ENCODE results near the gene ARVCF.

ARVCF gene

DNA sequence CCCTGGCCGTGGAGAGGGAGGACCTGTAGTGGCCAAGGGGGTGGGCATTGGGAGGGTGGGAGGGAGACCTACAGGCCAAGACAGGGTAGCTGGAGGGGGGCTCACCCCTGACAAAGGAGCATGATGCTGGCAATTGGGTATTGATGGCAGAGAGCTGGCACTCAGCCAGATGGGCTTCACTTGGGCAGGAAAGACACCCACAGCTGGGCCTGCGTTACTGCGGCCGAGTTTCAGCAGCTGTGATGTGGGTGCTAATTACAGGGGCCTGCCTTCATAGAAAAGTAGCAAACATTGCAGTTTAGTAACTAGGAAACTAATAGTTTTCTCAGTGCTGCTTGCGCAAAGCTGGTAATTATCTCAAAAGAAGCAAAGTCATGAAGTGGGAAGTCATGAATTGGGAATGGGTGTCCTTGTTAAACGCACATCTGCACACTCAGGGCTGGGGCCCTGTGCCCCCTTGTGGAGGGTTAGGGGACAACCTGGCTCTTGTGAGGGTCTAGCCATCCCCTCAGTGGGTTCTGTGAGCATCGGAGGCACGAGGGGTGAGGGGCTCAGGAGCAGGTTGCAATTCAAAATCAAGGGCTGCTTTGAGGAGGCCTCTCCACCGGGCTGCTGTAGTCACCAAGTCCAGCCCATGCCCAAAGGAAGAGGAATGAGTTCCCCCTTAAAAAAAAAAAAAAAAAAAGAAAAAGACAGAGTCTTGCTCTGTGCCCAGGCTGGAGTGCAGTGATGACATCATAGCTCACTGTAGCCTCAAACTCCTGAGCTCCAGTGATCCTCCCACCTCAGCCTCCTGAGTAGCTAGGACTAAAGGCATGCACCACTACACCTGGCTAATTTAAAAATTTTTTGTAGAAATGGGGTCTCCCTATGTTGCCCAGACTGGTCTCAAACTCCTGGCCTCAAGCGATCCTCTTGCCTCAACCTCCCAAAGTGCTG is 50.6 kb downstream of the ARVCF start:
- DNase-seq (ENCODE audit: extremely low spot score, insufficient read length, low read depth) (no peak), FAIRE-seq (no peak)

DNA sequence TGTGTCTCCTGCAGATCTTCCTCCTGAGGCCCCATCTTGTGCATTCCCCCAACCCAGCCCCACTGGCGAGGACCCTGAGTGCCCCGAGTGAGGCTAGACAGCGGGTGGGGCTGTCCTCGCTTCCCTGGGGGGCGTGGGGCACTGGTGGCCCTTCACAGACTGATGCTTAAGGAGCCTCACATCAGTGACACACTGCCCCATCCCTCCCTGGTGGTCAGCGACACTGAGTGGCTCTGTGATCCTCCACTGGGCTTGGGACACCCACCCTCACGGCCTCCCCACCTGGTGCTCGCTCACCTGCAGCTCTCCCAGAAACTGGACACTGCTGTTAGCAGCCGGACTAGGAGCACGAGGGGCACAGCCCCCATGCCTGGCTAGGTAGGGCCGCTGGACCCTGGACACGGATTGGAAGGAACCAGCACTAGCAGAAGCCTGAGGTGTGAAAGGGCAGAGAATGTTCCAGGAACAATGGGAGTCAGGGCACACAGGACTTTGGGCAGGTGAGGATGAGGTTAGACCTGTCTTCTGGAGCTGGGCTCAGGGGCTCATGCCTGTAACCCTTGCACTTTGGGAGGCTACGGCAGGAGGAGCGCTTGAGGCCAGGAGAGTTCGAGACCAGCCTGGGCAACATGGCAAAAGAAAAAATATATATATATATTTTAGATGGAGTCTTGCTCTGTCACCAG is 51.8 kb downstream of the ARVCF start:
- FAIRE-seq: no peak

DNA sequence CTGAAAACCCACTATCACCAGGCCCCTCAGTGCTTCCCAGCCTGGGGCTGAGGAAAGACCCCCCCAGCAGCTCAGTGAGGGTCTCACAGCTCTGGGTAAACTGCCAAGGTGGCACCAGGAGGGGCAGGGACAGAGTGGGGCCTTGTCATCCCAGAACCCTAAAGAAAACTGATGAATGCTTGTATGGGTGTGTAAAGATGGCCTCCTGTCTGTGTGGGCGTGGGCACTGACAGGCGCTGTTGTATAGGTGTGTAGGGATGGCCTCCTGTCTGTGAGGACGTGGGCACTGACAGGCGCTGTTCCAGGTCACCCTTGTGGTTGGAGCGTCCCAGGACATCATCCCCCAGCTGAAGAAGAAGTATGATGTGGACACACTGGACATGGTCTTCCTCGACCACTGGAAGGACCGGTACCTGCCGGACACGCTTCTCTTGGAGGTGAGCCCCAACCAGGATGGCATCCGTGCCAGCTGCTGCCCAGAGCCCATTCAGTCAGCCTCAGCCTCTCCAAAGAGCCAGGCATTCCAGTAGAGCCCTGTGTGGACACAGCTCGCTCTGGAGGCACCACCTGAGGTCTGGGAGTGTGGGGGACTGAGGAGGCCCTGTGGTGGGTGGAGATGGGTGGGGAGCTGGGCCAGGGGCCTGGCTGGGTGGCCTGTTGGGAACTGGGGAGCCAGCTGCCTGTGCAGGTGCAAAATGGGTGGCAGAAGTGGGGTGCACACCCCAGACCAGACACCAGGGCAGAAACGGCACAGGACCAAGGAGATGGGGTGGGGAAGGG is 52.6 kb downstream of the ARVCF start:
- DNase-seq (ENCODE audit: extremely low spot score, insufficient read length, low read depth) (no peak), FAIRE-seq (no peak)

More for the DNA sequence above, 51.8 kb downstream of the ARVCF start:
- DNase-seq (ENCODE audit: extremely low spot score, insufficient read length, low read depth): no peak

DNA sequence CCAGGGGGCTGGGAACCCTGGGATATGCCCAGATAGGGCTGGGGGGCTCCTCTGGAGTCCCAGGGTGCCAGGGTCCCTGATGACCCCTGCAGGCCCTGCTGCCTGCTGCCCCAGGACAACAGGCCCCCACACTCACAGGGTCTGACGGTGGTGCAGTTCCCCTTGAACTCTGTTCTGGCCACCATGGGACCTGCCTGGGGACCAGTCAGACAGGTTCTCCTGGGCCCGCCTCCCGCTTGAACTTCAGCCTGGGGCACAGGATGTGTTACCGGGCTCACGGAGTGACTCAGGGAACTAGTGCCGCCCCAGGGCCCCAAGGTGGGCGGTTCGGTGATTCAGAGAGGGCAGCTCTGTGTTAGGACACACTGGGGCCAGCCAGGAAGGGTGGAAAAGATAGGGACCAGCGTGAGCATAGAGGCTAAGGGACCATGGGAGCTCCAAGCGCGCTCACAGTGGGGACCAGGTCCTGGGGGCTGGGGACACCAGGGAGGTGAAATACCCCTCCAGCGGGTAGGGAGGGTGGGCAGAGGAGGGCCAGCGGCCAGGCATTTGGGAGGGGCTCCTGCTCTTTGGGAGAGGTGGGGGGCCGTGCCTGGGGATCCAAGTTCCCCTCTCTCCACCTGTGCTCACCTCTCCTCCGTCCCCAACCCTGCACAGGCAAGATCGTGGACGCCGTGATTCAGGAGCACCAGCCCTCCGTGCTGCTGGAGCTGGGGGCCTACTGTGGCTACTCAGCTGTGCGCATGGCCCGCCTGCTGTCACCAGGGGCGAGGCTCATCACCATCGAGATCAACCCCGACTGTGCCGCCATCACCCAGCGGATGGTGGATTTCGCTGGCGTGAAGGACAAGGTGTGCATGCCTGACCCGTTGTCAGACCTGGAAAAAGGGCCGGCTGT is 53.5 kb downstream of the ARVCF start:
- no peak for DNase-seq (ENCODE audit: extremely low spot score, insufficient read length, low read depth)
- FAIRE-seq: no peak

DNA sequence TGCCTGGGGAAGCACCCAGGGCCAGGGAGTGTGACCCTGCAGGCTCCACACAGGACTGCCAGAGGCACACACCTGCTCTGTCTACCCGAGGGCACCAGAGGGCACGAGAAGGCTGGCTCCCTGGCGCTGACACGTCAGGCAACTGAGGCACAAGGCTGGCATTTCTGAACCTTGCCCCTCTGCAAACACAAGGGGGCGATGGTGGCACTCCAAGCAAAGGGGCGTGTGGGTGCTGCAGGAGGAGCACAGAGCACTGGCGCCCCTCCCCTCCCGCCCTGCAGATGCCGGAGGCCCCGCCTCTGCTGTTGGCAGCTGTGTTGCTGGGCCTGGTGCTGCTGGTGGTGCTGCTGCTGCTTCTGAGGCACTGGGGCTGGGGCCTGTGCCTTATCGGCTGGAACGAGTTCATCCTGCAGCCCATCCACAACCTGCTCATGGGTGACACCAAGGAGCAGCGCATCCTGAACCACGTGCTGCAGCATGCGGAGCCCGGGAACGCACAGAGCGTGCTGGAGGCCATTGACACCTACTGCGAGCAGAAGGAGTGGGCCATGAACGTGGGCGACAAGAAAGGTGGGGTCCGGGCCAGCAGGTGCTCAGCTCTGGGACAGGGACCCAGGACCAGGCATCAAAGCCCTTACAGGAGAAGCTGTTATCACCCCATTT is 54.2 kb downstream of the ARVCF start:
- DNase-seq (ENCODE audit: extremely low spot score, insufficient read length, low read depth) (no peak), FAIRE-seq (no peak)

DNA sequence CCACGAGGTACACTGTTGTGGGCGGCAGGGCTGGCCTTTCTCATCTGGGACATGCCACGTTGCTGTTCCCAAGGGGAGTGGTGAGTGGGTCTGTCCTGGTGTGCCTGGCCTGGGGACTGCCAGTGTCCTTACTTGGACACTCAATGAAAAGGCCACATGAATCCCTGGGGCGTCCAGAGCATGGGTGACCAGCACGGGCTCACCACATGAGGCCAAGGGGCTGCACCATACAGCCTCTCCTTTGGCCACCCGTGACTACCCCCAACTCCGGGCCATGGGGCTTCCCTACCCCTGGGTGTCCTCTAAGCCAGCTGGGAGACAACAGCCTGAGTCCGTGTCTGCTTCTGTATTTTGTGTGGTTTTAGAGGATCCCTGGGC is 54.8 kb downstream of the ARVCF start:
- FAIRE-seq (no peak), DNase-seq (ENCODE audit: extremely low spot score, insufficient read length, low read depth) (no peak)

DNA sequence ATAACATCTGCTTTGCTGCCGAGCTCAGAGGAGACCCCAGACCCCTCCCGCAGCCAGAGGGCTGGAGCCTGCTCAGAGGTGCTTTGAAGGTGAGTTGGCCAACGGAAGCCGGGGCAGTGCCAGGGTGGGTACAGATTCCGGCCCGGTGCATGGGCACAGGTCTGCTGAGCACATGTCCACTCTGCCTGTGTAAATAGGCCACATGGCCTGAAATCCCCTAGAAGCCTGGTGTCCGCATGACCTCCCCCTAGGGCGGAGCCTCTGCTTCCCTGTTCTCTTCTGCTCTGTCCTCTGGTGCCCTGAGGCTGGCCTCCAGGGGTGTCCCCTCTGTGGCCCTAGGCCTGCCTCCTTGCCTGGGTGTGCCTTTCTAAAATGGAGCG is 55.4 kb downstream of the ARVCF start:
- DNase-seq (ENCODE audit: extremely low spot score, insufficient read length, low read depth): no peak
- FAIRE-seq: no peak

DNA sequence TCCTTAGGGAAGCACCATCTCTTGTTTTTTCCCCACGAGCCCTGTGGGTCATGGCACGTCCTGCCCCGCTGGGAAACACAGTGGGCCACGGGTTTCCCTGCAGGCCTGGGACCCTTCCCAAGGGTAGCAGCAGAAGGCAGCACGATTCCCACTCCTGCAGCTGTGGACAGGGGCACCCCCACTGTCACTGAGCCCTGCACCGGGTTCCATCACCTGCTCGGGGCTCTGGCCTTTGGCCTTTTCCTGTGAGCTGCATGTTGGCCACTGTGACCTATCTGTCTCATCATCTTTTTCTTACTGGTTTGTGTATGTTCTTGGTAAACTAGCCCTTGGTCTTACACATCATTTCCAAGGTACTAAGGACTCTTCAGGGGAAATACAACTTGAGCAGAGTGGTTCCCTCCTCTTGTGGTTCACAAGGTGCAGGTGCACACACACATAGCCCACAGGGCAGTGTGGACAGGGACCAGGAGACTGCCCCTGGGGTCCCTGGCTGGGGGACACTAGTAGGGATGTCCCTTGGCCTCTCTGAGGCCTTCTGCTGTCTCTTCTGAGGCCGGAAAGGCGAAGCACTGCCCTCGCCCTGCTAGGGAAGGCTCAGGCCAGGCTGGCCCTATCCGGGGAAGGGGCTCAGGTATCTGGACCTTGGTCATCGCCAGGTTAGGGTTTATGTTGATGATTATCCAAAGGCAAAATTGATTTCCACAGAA is 56.0 kb downstream of the ARVCF start:
- no peak for FAIRE-seq

DNA sequence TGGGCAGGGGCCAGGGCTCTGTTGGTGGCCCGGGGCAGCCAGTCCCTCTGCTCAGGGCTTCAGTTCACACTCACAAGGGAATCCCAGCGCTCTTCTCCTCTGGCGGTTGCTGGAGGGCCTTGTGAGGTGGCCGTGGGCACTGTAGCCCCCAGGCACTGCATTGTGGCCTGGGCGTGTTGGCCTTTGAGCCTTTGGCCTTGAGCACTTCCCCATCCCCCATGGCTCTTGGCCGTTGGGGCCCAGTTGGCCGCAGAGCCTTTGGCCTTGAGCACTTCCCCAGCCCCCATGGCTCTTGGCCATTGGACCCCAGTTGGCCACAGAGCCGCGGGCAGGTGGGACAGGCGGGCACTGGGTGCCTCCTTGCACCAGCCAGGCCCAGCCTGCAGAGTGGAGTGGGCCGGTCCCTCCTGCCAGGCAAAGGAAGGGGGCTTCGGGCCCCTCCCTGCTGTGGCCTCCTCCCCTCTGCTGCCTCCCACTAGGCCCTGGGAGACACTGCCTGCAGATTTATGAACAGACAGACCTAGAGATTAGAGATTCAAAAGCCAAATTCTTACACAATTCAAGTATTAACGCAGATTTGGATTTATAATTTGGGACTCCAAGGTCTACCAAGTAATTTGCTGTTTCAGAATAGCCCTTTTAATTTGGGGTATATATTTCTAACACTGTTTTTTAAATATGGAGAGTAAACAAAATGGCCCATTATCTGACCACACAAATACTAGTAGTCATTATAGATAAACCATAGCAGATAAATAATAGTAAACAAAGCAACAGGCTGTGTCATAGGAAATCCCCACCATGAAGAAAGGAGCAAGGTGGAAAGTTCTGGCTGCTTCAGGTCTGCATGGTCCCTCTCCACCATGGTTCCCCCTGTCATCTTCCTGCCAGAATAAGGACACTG is 56.8 kb downstream of the ARVCF start:
- no peak for DNase-seq (ENCODE audit: extremely low spot score, insufficient read length, low read depth)
- no peak for FAIRE-seq

More for the DNA sequence above, 56.0 kb downstream of the ARVCF start:
- no peak for DNase-seq (ENCODE audit: extremely low spot score, insufficient read length, low read depth)

DNA sequence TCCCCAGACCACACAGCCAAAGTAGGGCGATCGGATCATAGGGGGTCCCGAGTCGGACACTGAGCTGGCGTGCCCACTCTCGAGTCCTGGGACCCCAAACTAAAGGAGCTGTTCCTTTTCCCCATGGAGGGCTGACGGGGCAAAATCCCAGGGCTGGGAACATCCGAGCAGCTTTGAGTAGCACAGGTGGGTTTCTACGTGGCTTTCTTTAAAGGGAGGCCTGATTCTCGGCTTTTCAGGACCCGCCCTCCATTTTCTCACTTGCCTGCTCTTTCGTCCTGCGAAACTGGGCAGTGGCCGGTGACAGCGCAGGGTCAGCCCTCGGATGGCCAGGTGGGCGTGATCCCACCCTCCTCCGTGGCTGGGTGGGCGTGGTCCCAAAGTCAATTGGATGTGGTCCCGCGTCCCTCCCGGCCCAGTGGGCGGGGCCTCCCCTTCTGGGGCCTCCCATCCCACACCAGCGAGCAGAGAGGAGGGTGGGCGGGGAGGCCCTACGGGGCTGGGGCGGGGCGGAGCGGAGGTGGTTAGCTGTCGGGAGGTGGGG is 57.5 kb downstream of the ARVCF start:
- no peak for FAIRE-seq
- DNase-seq (ENCODE audit: extremely low spot score, insufficient read length, low read depth): no peak

DNA sequence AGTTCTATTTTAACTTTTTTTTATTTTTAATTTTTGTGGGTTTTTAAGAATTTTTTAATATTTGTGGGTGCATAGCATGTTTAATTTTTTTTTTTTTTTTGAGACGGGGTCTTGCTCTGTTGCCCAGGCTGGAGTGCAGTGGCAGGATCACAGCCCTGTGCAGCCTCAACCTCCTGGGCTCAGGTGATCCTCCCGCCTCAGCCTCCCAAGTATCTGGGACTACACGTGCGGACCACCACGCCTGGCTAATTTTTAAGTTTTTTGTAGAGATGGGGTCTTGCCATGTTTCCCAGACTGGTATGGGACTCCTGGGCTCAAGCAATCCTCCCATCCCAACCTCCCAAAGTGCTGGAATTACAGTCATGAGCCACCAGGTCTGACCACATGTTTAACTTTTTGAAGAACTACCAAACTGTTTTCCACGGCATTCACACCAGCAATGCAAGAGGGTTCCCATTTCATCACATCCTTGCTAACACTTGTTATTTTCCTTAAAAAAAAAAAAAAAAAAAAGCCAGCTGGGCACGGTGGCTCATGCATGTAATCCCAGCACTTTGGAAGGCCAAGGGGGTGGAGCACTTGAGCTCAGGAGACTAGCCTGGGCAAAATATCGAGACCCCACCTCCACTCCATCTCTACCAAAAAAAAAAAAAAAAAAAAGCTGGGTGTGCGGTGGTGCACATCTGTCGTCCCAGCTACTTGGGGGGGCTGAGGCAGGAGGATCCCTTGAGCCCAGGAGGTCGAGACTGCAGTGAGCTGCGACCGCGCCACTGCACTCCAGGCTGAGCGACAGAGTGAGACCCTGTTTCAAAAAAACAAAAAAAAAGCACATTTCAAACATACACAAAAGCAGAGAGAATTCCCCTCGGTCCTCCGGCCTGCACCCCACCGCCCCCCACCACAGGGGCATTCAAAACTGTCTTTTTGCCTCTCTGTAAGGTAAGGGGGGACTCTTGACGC is 58.3 kb downstream of the ARVCF start:
- DNase-seq (ENCODE audit: extremely low spot score, insufficient read length, low read depth) (no peak), FAIRE-seq (no peak)

DNA sequence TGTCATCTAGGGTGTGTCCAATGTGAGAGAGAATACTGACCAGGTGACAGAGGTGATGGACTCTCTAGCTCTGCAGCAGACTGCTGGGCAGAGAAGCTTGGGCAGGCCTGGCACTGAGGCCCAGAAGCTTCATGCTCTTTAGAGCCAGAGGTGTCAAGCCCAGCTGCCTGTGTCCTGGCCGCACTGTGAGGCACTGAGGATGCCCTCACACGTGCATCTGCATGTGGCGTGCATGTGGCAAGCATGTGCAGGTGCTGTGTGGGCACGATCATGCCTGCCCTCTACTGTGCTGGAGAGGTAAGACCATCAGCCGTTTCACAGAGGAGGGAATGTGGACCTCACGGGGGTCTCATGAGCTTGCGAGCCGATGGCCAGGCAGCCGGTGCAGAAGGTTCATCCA is 59.2 kb downstream of the ARVCF start:
- no peak for FAIRE-seq
- no peak for DNase-seq (ENCODE audit: extremely low spot score, insufficient read length, low read depth)

DNA sequence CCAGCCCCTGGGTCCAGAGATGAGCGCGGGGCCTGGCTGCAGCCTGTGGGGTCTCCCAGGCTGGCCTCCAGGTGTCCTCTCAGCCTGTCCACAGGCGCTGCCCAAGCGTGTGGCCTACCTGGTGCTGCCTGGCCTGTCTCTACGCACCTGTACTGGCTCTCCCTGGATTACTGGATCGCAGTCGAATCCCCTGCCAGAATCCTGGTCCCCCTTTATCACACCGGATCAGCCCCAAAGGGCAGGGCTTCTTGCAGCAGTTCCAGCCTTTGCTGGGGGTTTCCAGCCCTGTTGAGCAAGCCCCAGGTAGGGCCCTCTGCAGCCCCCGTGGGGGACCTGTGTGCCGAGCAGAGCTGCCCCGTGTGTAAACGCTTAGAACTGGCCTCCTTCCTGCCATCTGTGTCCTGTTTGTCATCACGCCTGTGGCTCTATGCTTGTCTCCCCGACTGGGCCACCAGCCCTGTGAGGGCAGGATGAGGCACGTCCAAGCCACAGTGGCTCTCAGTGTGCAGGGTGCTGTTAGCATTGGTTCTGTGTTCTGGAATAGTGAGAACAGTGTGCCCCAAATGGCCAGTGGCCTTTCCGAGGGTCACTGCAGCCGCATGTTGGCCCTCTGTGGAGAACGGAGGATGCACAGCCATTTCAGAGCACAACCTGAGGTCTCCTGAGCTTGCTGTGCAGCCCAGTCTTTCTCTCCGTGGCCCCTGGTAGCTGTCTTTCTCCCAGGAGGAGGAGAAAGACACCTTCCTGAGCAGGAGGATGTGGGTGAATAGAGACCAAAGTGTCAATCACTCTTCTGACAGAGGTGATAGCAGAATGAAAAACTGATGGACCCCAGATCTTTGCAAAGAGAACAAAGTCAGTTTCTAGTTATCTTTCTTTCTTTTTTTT is 61.1 kb downstream of the ARVCF start:
- FAIRE-seq (no peak), DNase-seq (ENCODE audit: extremely low spot score, insufficient read length, low read depth) (no peak)

DNA sequence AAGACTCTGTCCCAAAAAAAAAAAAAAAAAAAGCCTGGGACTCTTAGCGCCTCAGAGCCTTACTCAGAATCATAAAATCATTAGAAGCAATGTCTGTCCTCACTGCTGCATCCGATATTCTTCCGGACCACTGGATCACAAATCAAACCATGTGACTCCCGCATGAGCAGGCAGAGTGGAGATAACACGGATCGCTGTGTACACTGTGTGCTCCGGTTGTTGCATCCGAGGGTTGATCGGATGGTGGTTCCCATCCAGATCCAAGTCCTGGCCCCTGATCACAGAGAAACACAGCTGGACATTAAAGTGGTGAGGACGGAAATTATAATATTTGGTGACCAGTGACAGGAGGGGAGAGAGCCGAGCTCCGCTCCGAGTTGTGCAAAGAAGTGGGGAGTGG is 65.3 kb downstream of the ARVCF start:
- FAIRE-seq: no peak

DNA sequence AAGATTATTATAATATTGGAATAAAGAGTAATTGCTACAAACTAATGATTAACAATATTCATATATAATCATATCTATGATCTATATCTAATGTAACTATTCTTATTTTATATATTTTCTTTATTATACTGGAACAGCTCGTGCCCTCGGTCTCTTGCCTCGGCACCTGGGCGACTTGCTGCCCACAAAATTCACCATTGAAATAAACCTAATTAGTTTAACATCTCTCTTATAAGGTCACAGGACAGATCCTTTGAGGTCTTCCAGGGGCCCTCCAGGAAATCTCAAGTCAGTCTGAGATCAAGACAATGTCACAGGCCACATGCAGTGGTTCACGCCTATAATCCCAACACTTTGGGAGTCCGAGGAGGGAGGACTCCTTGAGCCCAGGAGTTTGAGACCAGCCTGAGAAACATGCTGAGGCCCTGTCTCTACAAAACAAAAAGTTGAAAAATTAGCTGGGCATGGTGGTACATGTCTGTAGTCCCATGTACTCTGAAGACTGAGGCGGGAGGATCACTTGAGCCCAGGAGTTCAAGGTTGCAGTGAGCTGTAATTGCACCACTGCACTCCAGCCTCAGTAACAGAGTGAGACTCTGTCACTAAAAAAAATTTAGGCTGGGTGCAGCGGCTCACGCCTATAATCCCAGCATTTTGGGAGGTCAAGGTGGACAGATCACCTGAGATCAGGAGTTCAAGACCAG is 68.4 kb downstream of the ARVCF start:
- no peak for FAIRE-seq
- no peak for DNase-seq (ENCODE audit: extremely low spot score, insufficient read length, low read depth)

More for the DNA sequence above, 65.3 kb downstream of the ARVCF start:
- DNase-seq (ENCODE audit: extremely low spot score, insufficient read length, low read depth): no peak

Measured in GM18507 (cell line).